B cell (primary cell): Measurements from ENCODE around the gene LRRC75B. TPM values are rescaled to one million over a fixed set of nuclear protein-coding genes. Genes with fewer than 3 reads are reported as not detected.

Experiments
- ATAC-seq: fragments of 200-7000 bp; cut with Tn5 transposase; one replicate; pipeline ENCODE4 v1.10.0; 2021; ENCODE audit warnings: low read depth, mild to moderate bottlenecking, moderate number of reproducible peaks, moderate library complexity
- CTCF ChIA-PET: fragments of 350-600 bp; sonication (Branson Sonifier 250); formaldehyde crosslinking; loops from one replicate; lab custom pipeline; 2021; ENCODE audit warnings: antibody characterized with exemption, inconsistent platforms; lab: Charles Lee
- POLR2A ChIA-PET: fragments of 350-600 bp; sonication (Branson Sonifier 250); formaldehyde crosslinking; loops from one replicate; lab custom pipeline; 2021; ENCODE audit warnings: antibody characterized with exemption; lab: Charles Lee
- DNase-seq: peaks from one replicate; pipeline ENCODE4 v3.0.0; 2013
- H2AFZ ChIP-seq: 2 replicates; pipeline ENCODE4 v1.6.1; 2012; ENCODE audit warnings: mild to moderate bottlenecking, low read depth, low read length; ENCODE audit not compliant: insufficient read depth, poor library complexity, severe bottlenecking
- H3K27ac ChIP-seq, 2 donors: 1 replicate in 1 of 2; 2 replicates in 1 of 2; pipeline ENCODE4 v1.5.1; 2012 to 2013; ENCODE audit warnings: low read length in 2 of 2, mild to moderate bottlenecking in 2 of 2, moderate library complexity in 1 of 2
- H3K27me3 ChIP-seq, 4 experiments: fragments of 200-600 bp in 1 of 4; sonication (generic) in 1 of 4; replicated peaks in 1 of 4; 1 replicate in 2 of 4; 2 replicates in 2 of 4; pipeline versions ENCODE4 v1.6.1 to v1.7.0; 2013 to 2016; ENCODE audit warnings: low read length in 3 of 4, mild to moderate bottlenecking in 2 of 4, mixed read lengths in 1 of 4, moderate library complexity in 1 of 4; ENCODE audit not compliant: insufficient read depth in 4 of 4, control insufficient read depth in 3 of 4; ENCODE audit errors: control extremely low read depth in 1 of 4
- H3K36me3 ChIP-seq, 2 experiments: replicated peaks in 1 of 2; 1 replicate in 1 of 2; 2 replicates in 1 of 2; pipeline versions ENCODE4 v1.6.1 to v1.7.1; 2013; ENCODE audit warnings: low read length in 1 of 2; ENCODE audit not compliant: insufficient read depth in 2 of 2, control insufficient read depth in 1 of 2; ENCODE audit errors: control extremely low read depth in 1 of 2, extremely low read depth in 1 of 2
- H3K4me1 ChIP-seq, 2 donors: fragments of 200-600 bp in 1 of 2; sonication (generic) in 1 of 2; 1 replicate in 1 of 2; 2 replicates in 1 of 2; pipeline versions ENCODE4 v1.5.1 to v1.6.1; 2013 to 2017; ENCODE audit warnings: low read length in 2 of 2; ENCODE audit not compliant: control insufficient read depth in 2 of 2, insufficient read depth in 2 of 2
- H3K4me2 ChIP-seq: replicated peaks from 2 replicates; pipeline ENCODE3; 2012; ENCODE audit warnings: mild to moderate bottlenecking, low read depth, low read length; ENCODE audit not compliant: poor library complexity, severe bottlenecking
- H3K4me3 ChIP-seq, 5 experiments: fragments of 200-600 bp in 1 of 5; sonication (generic) in 1 of 5; 1 replicate in 3 of 5; 2 replicates in 2 of 5; pipeline versions ENCODE4 v1.5.1 to v1.7.0; 2011 to 2016; ENCODE audit warnings: low read length in 4 of 5, mild to moderate bottlenecking in 4 of 5, low read depth in 2 of 5, control low read depth in 1 of 5, moderate library complexity in 1 of 5; ENCODE audit not compliant: insufficient read depth in 1 of 5; ENCODE audit errors: control extremely low read depth in 1 of 5, extremely low read depth in 1 of 5
- H3K79me2 ChIP-seq: fragments of 200-600 bp; sonication (generic); one replicate; pipeline ENCODE4 v1.6.0; 2016; ENCODE audit warnings: low read length; ENCODE audit not compliant: control insufficient read depth, insufficient read depth
- H3K9ac ChIP-seq: fragments of 200-600 bp; sonication (generic); 2 replicates; pipeline ENCODE4 v1.6.1; 2017; ENCODE audit warnings: mild to moderate bottlenecking, low read length, moderate library complexity
- H3K9me3 ChIP-seq, 3 donors: one replicate each; pipeline versions ENCODE4 v1.6.1 to v1.7.1; 2013; ENCODE audit warnings: low read length in 2 of 3; ENCODE audit not compliant: control insufficient read depth in 2 of 3, insufficient read depth in 1 of 3; ENCODE audit errors: control extremely low read depth in 1 of 3
- H4K20me1 ChIP-seq: 2 replicates; pipeline ENCODE4 v1.6.0; 2012; ENCODE audit warnings: mild to moderate bottlenecking, low read length; ENCODE audit not compliant: insufficient read depth, control insufficient read depth, poor library complexity, severe bottlenecking
- H3K27ac Mint-ChIP-seq: one replicate; pipeline ENCODE4 v1.8.0; 2021; ENCODE audit warnings: mixed read lengths
- H3K27me3 Mint-ChIP-seq: one replicate; pipeline ENCODE4 v1.8.0; 2021; ENCODE audit warnings: mixed read lengths
- H3K4me1 Mint-ChIP-seq: one replicate; pipeline ENCODE4 v1.8.0; 2021; ENCODE audit warnings: mixed read lengths
- H3K4me3 Mint-ChIP-seq: one replicate; pipeline ENCODE4 v1.8.0; 2021; ENCODE audit warnings: mixed read lengths
- H3K9me3 Mint-ChIP-seq: one replicate; pipeline ENCODE4 v1.8.0; 2022; ENCODE audit warnings: mixed read lengths; ENCODE audit not compliant: insufficient read depth
- EZH2 ChIP-seq: IDR thresholded peaks from 2 replicates; pipeline ENCODE4 v1.6.1; 2012; ENCODE audit warnings: borderline replicate concordance, low read depth, mild to moderate bottlenecking, moderate library complexity, low read length; ENCODE audit not compliant: insufficient read depth, poor library complexity, severe bottlenecking
- WGBS: methylation state at CpG from one replicate; pipeline ENCODE4 v1.1.5; 2013; ENCODE audit warnings: missing lambda C conversion rate; ENCODE audit not compliant: insufficient coverage; 5-methylcytosine and 5-hydroxymethylcytosine counted together
- intact Hi-C: fragments of 100-400 bp; cut with micrococcal nuclease; formaldehyde crosslinking; loops from one replicate; pipeline ENCODE4 v1.10.0; 2022
- polyA plus RNA-seq: library from polyadenylated mRNA; depleted of rRNA; stranded (reverse); fragments of >200 nt; gene quantifications from 2 replicates; pipeline ENCODE4 v1.2.3, GENCODE V29; 2012
- total RNA-seq, 2 donors: library from RNA; stranded (reverse); fragments of 120-200 nt in 1 of 2; gene quantifications; 1 replicate in 1 of 2; 2 replicates in 1 of 2; pipeline versions ENCODE4 v1.2.3 to v1.2.4, GENCODE V29; 2013 to 2022
- TF ChIP-seq, protein P1 (sequence below): fragments of 200-600 bp; IDR thresholded peaks from one replicate; pipeline ENCODE4 v1.8.0; 2022; ENCODE audit warnings: antibody characterized with exemption, mild to moderate bottlenecking

Gene LRRC75B
- total and polyA plus RNA-seq, 2 donors (not counting 1 experiment from before 2014, with no cell fraction given), result 1.3 to 3.1 TPM

DNA sequence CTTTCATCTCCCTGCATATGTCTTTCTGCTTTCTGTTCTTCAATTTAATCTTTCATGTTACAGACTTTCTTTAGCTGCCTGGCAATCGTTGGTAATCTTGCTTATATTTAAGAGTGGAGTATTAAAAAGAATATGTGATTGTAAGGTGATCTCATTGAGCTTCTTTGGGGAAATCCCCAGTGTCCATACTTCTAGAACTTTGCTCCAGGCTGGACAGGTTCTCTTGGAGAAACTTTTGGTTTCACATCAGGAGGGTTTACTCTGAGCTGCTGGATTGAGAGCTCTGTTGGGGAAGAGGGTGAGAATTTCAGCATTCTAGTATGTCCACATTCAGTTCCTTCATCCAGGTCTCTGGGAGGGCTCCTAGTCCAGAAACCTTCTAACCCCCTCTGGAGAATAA, 16.1 kb downstream of the LRRC75B start:
- H3K27me3 ChIP-seq, result no peaks in the 10 kb centered on the region
- H4K20me1 ChIP-seq, result peaks cover under 1% of the 10 kb centered on the region
- 100% methylated on average over 1 of the region's 1 CpG for WGBS
- no peak overlapping the region for H3K4me2 ChIP-seq
- ATAC-seq, result no peak
- H3K4me1 ChIP-seq, result no peaks in the 10 kb centered on the region
- no peak for DNase-seq
- intact Hi-C loops, result no loop called here
- TF ChIP-seq, protein P1, sequence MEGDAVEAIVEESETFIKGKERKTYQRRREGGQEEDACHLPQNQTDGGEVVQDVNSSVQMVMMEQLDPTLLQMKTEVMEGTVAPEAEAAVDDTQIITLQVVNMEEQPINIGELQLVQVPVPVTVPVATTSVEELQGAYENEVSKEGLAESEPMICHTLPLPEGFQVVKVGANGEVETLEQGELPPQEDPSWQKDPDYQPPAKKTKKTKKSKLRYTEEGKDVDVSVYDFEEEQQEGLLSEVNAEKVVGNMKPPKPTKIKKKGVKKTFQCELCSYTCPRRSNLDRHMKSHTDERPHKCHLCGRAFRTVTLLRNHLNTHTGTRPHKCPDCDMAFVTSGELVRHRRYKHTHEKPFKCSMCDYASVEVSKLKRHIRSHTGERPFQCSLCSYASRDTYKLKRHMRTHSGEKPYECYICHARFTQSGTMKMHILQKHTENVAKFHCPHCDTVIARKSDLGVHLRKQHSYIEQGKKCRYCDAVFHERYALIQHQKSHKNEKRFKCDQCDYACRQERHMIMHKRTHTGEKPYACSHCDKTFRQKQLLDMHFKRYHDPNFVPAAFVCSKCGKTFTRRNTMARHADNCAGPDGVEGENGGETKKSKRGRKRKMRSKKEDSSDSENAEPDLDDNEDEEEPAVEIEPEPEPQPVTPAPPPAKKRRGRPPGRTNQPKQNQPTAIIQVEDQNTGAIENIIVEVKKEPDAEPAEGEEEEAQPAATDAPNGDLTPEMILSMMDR, result no peak
- no peak for TF ChIP-seq EZH2
- H3K27ac Mint-ChIP-seq, result no peak overlapping the region
- no peaks in the 10 kb centered on the region for H3K79me2 ChIP-seq
- no peak overlapping the region for H2AFZ ChIP-seq
- H3K4me3 Mint-ChIP-seq, result no peak overlapping the region
- H3K4me3 ChIP-seq, result no peak overlapping the region
- no peaks in the 10 kb centered on the region for H3K27me3 Mint-ChIP-seq
- ChIA-PET POLR2A (no interaction called here), CTCF (no interaction called here)
- no peak overlapping the region for H3K9ac ChIP-seq
- H3K9me3 ChIP-seq, result no peaks in the 10 kb centered on the region
- no peaks in the 10 kb centered on the region for H3K9me3 Mint-ChIP-seq
- no peak overlapping the region for H3K27ac ChIP-seq
- H3K4me1 Mint-ChIP-seq, result no peaks in the 10 kb centered on the region
- peaks cover 11 to 27% of the 10 kb centered on the region in 2 experiments for H3K36me3 ChIP-seq

DNA sequence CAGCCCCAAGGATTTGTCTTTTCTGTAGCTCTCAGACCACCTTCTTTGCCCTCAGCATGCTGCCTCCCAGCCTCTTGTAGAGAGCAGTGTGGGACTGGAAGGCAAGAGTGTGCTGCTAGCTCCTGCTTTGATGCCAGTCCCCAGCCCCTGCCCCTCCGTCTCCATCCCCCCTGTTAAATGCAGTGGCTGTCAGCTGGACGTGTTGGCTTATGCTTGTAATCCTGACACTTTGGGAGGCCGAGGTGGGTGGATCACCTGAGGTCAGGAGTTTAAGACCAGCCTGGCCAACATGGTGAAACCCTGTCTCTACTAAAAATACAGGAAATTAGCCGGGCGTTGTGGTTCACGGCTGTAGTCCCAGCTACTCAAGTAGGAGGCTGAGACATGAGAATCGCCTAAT, 21.6 kb downstream of the LRRC75B start:
- ChIA-PET CTCF (no interaction called here), POLR2A (interaction anchor here (0.7 kb wide), 1 partner anchor 19 kb away, joined by 3 read pairs; no protein-coding TSS in a partner anchor)
- Mint-ChIP-seq H3K9me3 (no peaks in the 10 kb centered on the region), H3K27me3 (no peaks in the 10 kb centered on the region), H3K27ac (no peak overlapping the region), H3K4me1 (peaks cover 4% of the 10 kb centered on the region), H3K4me3 (no peak overlapping the region)
- WGBS, result 97% methylated on average over 5 of the region's 7 CpGs
- no peak for TF ChIP-seq EZH2
- TF ChIP-seq, protein P1, result no peak
- peaks cover 10% of the 10 kb centered on the region for H3K79me2 ChIP-seq
- H3K9ac ChIP-seq, result no peak overlapping the region
- H3K9me3 ChIP-seq, result no peaks in the 10 kb centered on the region
- H3K27me3 ChIP-seq, result no peaks in the 10 kb centered on the region
- intact Hi-C loops, result no loop called here
- no peak overlapping the region for H3K4me3 ChIP-seq
- no peaks in the 10 kb centered on the region for H3K4me1 ChIP-seq
- H3K4me2 ChIP-seq, result no peak overlapping the region
- H3K27ac ChIP-seq, result no peak overlapping the region
- peaks cover 20 to 68% of the 10 kb centered on the region in 2 experiments for H3K36me3 ChIP-seq
- H4K20me1 ChIP-seq, result peaks cover 46% of the 10 kb centered on the region
- DNase-seq, result no peak
- ATAC-seq, result no peak
- H2AFZ ChIP-seq, result no peak overlapping the region
